Thymus (tissue), 11 donors: ENCODE results near the gene GPR25. TPM values are rescaled to one million over a fixed set of nuclear protein-coding genes. Genes with fewer than 3 reads are reported as not detected.
A peak's percentile ranks its signal among the peaks of the same experiment; 100 is the strongest.

Experiments
- DNase-seq, 9 donors: peaks; one replicate each; pipeline ENCODE4 v3.0.0-alpha.2; 2013; ENCODE audit warnings: low spot score in 9 of 9, low read depth in 6 of 9, missing footprints in 1 of 9
- H3K27ac ChIP-seq, 2 donors: one replicate each; pipeline ENCODE4 v1.5.1; 2013; ENCODE audit warnings: control low read depth in 1 of 2, low read depth in 1 of 2, low read length in 1 of 2, mild to moderate bottlenecking in 1 of 2, moderate library complexity in 1 of 2
- H3K27me3 ChIP-seq, 2 donors: one replicate each; pipeline ENCODE4 v1.5.1; 2013; ENCODE audit warnings: low read length in 1 of 2; ENCODE audit not compliant: control insufficient read depth in 2 of 2, insufficient read depth in 1 of 2
- H3K36me3 ChIP-seq, 2 donors: one replicate each; pipeline ENCODE4 v1.5.1; 2013; ENCODE audit warnings: low read length in 1 of 2, mild to moderate bottlenecking in 1 of 2, moderate library complexity in 1 of 2; ENCODE audit not compliant: control insufficient read depth in 2 of 2, insufficient read depth in 2 of 2
- H3K4me1 ChIP-seq, 2 donors: one replicate each; pipeline ENCODE4 v1.5.1; 2013; ENCODE audit warnings: low read length in 2 of 2; ENCODE audit not compliant: control insufficient read depth in 2 of 2, insufficient read depth in 2 of 2
- H3K4me3 ChIP-seq, 2 donors: one replicate each; pipeline ENCODE4 v1.5.1; 2013; ENCODE audit warnings: low read length in 2 of 2, control low read depth in 1 of 2, mild to moderate bottlenecking in 1 of 2
- H3K9me3 ChIP-seq, 2 donors: one replicate each; pipeline ENCODE4 v1.5.1; 2013; ENCODE audit warnings: low read length in 1 of 2, mild to moderate bottlenecking in 1 of 2; ENCODE audit not compliant: control insufficient read depth in 2 of 2, insufficient read depth in 1 of 2
- WGBS: extraction: QIAGEN DNeasy Blood & Tissue Kit; methylation state at CpG from one replicate; pipeline ENCODE4 v1.1.7; 2013; 5-methylcytosine and 5-hydroxymethylcytosine counted together
- polyA plus RNA-seq: library from polyadenylated mRNA; stranded (reverse); fragments of 200-250 nt; gene quantifications from one replicate; pipeline ENCODE4 v1.2.3, GENCODE V29; 2013
- total RNA-seq: library from RNA; stranded (reverse); fragments of 120-200 nt; gene quantifications from one replicate; pipeline ENCODE4 v1.2.4, GENCODE V29; 2013
- donor health status: healthy.

The GPR25 gene
- total and polyA plus RNA-seq, 2 donors = 0.05 to 0.07 TPM

- H3K27ac ChIP-seq = no peak overlapping the region
- WGBS = 100% methylated on average over 5 of the region's 5 CpGs
- no peak overlapping the region for H3K4me3 ChIP-seq
- H3K36me3 ChIP-seq = no peaks in the 10 kb centered on the region
- peaks cover 0 to 6% of the 10 kb centered on the region in 2 donors for H3K4me1 ChIP-seq
- H3K9me3 ChIP-seq = peaks cover 0 to 5% of the 10 kb centered on the region in 2 donors
- peaks cover 0 to 2% of the 10 kb centered on the region in 2 donors for H3K27me3 ChIP-seq
- DNase-seq = no peak
Measured at GRCh38 chr1:200901350-200901749, 28.6 kb downstream of the GPR25 start.

- Histone ChIP-seq H3K27me3 (peaks cover 0 to 2% of the 10 kb centered on the region in 2 donors), H3K27ac (no peak overlapping the region), H3K4me3 (no peak overlapping the region), H3K4me1 (peaks cover 0 to 8% of the 10 kb centered on the region in 2 donors), H3K9me3 (peaks cover 0 to 1% of the 10 kb centered on the region in 2 donors), H3K36me3 (no peaks in the 10 kb centered on the region)
- 92% methylated on average over 8 of the region's 8 CpGs for WGBS
- no peak for DNase-seq
Measured at GRCh38 chr1:200901796-200902444, 29.1 kb downstream of the GPR25 start.

GRCh38 chr1:200903793-200904192, 31.0 kb downstream of the GPR25 start:
- peaks cover 0 to 7% of the 10 kb centered on the region in 2 donors for H3K4me1 ChIP-seq
- peaks cover 0 to 1% of the 10 kb centered on the region in 2 donors for H3K9me3 ChIP-seq
- no peak overlapping the region for H3K4me3 ChIP-seq
- H3K27ac ChIP-seq = no peak overlapping the region
- WGBS = 95% methylated on average over 5 of the region's 5 CpGs
- H3K36me3 ChIP-seq = no peaks in the 10 kb centered on the region
- no peak for DNase-seq
- no peaks in the 10 kb centered on the region for H3K27me3 ChIP-seq

- peaks cover 0 to 1% of the 10 kb centered on the region in 2 donors for H3K9me3 ChIP-seq
- no peaks in the 10 kb centered on the region for H3K36me3 ChIP-seq
- H3K4me3 ChIP-seq = no peak overlapping the region
- peaks cover 0 to 7% of the 10 kb centered on the region in 2 donors for H3K4me1 ChIP-seq
- no peak overlapping the region for H3K27ac ChIP-seq
- DNase-seq = no peak
- H3K27me3 ChIP-seq = peaks cover 0 to 2% of the 10 kb centered on the region in 2 donors
Measured at GRCh38 chr1:200904772-200905171, 32.0 kb downstream of the GPR25 start.

- Histone ChIP-seq H3K27ac (no peak overlapping the region), H3K4me1 (peaks cover 0 to 7% of the 10 kb centered on the region in 2 donors), H3K4me3 (no peak overlapping the region), H3K36me3 (no peaks in the 10 kb centered on the region), H3K9me3 (peaks cover 0 to 1% of the 10 kb centered on the region in 2 donors), H3K27me3 (peaks cover 0 to 2% of the 10 kb centered on the region in 2 donors)
- 50% methylated on average over 4 of the region's 4 CpGs for WGBS
- DNase-seq = peak in 3 of 9 donors; percentile 28 to 65 (median 39)
Measured at GRCh38 chr1:200905411-200906052, 32.8 kb downstream of the GPR25 start.

GRCh38 chr1:200906491-200906890, 33.7 kb downstream of the GPR25 start:
- peaks cover 0 to 2% of the 10 kb centered on the region in 2 donors for H3K27me3 ChIP-seq
- no peak for DNase-seq
- no peak overlapping the region for H3K4me3 ChIP-seq
- no peak overlapping the region for H3K27ac ChIP-seq
- peaks cover 0 to 7% of the 10 kb centered on the region in 2 donors for H3K4me1 ChIP-seq
- no peaks in the 10 kb centered on the region for H3K36me3 ChIP-seq
- peaks cover 0 to 1% of the 10 kb centered on the region in 2 donors for H3K9me3 ChIP-seq
- WGBS = 99% methylated on average over 2 of the region's 2 CpGs

- Histone ChIP-seq H3K4me1 (peaks cover 0 to 7% of the 10 kb centered on the region in 2 donors), H3K27me3 (peaks cover 0 to 2% of the 10 kb centered on the region in 2 donors), H3K36me3 (no peaks in the 10 kb centered on the region), H3K27ac (no peak overlapping the region), H3K4me3 (no peak overlapping the region), H3K9me3 (peaks cover 0 to 1% of the 10 kb centered on the region in 2 donors)
- no peak for DNase-seq
- 92% methylated on average over 5 of the region's 5 CpGs for WGBS
Measured at GRCh38 chr1:200907611-200908097, 34.9 kb downstream of the GPR25 start.

- Histone ChIP-seq H3K4me1 (peaks cover 0 to 7% of the 10 kb centered on the region in 2 donors), H3K4me3 (no peak overlapping the region), H3K27ac (no peak overlapping the region), H3K9me3 (peaks cover 0 to 1% of the 10 kb centered on the region in 2 donors), H3K27me3 (peaks cover 0 to 2% of the 10 kb centered on the region in 2 donors), H3K36me3 (no peaks in the 10 kb centered on the region)
- WGBS = 95% methylated on average over 6 of the region's 6 CpGs
- DNase-seq = no peak
Measured at GRCh38 chr1:200908191-200908868, 35.5 kb downstream of the GPR25 start.

GRCh38 chr1:200909071-200909470, 36.3 kb downstream of the GPR25 start:
- no peak for DNase-seq
- peaks cover 0 to 2% of the 10 kb centered on the region in 2 donors for H3K27me3 ChIP-seq
- 88% methylated on average over 5 of the region's 5 CpGs for WGBS
- peaks cover 0 to 1% of the 10 kb centered on the region in 2 donors for H3K9me3 ChIP-seq
- H3K4me1 ChIP-seq = peaks cover 0 to 7% of the 10 kb centered on the region in 2 donors
- H3K27ac ChIP-seq = no peak overlapping the region
- no peak overlapping the region for H3K4me3 ChIP-seq
- H3K36me3 ChIP-seq = no peaks in the 10 kb centered on the region
